ENCODE measurements around the gene TMA7.
"Not testable (repeated sequence)": the region's sequence is repeated elsewhere in the genome, so short reads cannot be mapped to it uniquely, and the experiment has no call there.

TMA7 gene

GRCh38 chr3:48482822-48483221 is 42.8 kb downstream of the TMA7 start:
- not testable (repeated sequence) for H3K27me3 ChIP-seq (ENCODE audit: insufficient read depth, poor library complexity, severe bottlenecking); H3K27ac ChIP-seq (replicated peaks); H3K4me3 ChIP-seq (replicated peaks; ENCODE audit: insufficient read depth, low read length); DNase-seq (ENCODE audit: low read depth in 1 of 2, low spot score in 1 of 2)

DNA sequence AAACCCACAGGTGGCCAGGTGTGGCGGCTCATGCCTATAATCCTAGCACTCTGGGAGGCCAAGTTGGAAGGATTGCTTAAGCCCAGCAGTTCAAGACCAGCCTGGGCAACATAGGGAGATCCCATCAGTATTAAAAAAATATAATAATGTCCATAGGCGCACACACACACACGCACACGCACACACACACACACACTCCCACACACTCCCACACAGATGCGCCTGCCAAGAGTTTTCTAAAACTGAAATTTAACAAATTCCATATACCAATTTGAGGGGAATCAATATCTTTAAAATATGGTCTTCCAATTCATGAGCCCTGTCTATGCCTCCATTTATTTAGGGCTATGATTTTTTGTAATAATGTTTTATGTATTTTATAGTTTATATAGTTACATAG is 46.9 kb downstream of the TMA7 start:
- Histone ChIP-seq H3K27ac (replicated peaks) (no peak overlapping the region), H3K27me3 (ENCODE audit: insufficient read depth, poor library complexity, severe bottlenecking) (no peaks in the 10 kb centered on the region), H3K4me3 (replicated peaks; ENCODE audit: insufficient read depth, low read length) (no peak overlapping the region)
- DNase-seq (ENCODE audit: low read depth in 1 of 2, low spot score in 1 of 2): no peak
- TF ChIP-seq, protein P1, sequence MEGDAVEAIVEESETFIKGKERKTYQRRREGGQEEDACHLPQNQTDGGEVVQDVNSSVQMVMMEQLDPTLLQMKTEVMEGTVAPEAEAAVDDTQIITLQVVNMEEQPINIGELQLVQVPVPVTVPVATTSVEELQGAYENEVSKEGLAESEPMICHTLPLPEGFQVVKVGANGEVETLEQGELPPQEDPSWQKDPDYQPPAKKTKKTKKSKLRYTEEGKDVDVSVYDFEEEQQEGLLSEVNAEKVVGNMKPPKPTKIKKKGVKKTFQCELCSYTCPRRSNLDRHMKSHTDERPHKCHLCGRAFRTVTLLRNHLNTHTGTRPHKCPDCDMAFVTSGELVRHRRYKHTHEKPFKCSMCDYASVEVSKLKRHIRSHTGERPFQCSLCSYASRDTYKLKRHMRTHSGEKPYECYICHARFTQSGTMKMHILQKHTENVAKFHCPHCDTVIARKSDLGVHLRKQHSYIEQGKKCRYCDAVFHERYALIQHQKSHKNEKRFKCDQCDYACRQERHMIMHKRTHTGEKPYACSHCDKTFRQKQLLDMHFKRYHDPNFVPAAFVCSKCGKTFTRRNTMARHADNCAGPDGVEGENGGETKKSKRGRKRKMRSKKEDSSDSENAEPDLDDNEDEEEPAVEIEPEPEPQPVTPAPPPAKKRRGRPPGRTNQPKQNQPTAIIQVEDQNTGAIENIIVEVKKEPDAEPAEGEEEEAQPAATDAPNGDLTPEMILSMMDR (IDR thresholded peaks at IDR 0.05; ENCODE audit: insufficient read depth, low read length): no peak
- TF ChIP-seq, protein P2, sequence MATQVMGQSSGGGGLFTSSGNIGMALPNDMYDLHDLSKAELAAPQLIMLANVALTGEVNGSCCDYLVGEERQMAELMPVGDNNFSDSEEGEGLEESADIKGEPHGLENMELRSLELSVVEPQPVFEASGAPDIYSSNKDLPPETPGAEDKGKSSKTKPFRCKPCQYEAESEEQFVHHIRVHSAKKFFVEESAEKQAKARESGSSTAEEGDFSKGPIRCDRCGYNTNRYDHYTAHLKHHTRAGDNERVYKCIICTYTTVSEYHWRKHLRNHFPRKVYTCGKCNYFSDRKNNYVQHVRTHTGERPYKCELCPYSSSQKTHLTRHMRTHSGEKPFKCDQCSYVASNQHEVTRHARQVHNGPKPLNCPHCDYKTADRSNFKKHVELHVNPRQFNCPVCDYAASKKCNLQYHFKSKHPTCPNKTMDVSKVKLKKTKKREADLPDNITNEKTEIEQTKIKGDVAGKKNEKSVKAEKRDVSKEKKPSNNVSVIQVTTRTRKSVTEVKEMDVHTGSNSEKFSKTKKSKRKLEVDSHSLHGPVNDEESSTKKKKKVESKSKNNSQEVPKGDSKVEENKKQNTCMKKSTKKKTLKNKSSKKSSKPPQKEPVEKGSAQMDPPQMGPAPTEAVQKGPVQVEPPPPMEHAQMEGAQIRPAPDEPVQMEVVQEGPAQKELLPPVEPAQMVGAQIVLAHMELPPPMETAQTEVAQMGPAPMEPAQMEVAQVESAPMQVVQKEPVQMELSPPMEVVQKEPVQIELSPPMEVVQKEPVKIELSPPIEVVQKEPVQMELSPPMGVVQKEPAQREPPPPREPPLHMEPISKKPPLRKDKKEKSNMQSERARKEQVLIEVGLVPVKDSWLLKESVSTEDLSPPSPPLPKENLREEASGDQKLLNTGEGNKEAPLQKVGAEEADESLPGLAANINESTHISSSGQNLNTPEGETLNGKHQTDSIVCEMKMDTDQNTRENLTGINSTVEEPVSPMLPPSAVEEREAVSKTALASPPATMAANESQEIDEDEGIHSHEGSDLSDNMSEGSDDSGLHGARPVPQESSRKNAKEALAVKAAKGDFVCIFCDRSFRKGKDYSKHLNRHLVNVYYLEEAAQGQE (IDR thresholded peaks at IDR 0.05; ENCODE audit: insufficient replicate concordance, low read depth): no peak
- TF ChIP-seq POLR2AphosphoS5 (IDR thresholded peaks at IDR 0.05; ENCODE audit: low read depth): no peak
- TF ChIP-seq SPI1 (IDR thresholded peaks at IDR 0.05; ENCODE audit: borderline replicate concordance, low read depth): no peak

DNA sequence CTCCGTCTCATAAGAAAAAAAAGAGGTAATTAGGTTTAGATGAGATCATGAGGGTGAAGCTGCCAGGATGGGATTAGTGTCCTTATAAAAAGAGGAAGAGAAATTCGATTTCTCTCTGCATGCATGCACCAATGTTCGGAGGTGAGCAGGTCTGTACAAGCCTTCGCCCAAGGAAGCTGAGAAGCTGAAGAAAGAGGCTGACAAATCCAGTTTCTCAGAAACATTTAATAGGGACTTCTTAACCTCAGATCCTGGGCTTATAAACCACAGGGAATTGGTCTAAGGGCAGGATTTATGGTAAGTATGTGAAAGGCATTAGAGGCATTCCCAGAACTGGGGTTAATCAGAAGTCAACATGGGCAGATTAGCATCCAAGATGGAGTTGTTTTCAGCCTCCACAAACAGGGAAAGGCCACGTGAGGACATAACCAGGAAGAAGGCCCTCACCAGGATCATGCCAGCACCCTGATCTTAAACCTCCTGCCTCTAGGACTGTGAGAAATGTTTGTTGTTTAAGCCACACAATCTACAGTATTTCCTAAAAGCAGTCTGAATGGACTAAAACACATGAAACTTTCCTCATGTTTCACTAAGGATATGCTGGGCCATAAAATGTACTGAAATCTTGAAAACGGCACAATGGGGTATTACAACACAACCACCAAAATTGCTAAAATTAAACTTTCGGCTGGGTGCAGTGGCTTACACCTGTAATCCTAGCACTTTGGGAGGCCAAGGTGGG is 52.6 kb downstream of the TMA7 start:
- no peaks in the 10 kb centered on the region for H3K27me3 ChIP-seq (ENCODE audit: insufficient read depth, poor library complexity, severe bottlenecking)
- H3K27ac ChIP-seq (replicated peaks): no peak overlapping the region
- H3K4me3 ChIP-seq (replicated peaks; ENCODE audit: insufficient read depth, low read length): no peak overlapping the region
- TF ChIP-seq POLR2AphosphoS5 (IDR thresholded peaks at IDR 0.05; ENCODE audit: low read depth): no peak
- TF ChIP-seq, protein P1 (IDR thresholded peaks at IDR 0.05; ENCODE audit: insufficient read depth, low read length): no peak
- peak; percentile 97 for TF ChIP-seq SPI1 (IDR thresholded peaks at IDR 0.05; ENCODE audit: borderline replicate concordance, low read depth)
- TF ChIP-seq, protein P2 (IDR thresholded peaks at IDR 0.05; ENCODE audit: insufficient replicate concordance, low read depth): no peak
- no peak for TF ChIP-seq GABPA (IDR thresholded peaks at IDR 0.05; ENCODE audit: low read depth)
- DNase-seq (ENCODE audit: low read depth in 1 of 2, low spot score in 1 of 2): peak in 1 of 2 experiments; percentile 56

GRCh38 chr3:48493203-48493501 is 53.1 kb downstream of the TMA7 start:
- Histone ChIP-seq H3K4me3 (replicated peaks; ENCODE audit: insufficient read depth, low read length) (no peak overlapping the region), H3K27me3 (ENCODE audit: insufficient read depth, poor library complexity, severe bottlenecking) (no peaks in the 10 kb centered on the region), H3K27ac (replicated peaks) (no peak overlapping the region)
- no peak for DNase-seq (ENCODE audit: low read depth in 1 of 2, low spot score in 1 of 2)
- TF ChIP-seq POLR2AphosphoS5 (IDR thresholded peaks at IDR 0.05; ENCODE audit: low read depth) (no peak), SPI1 (IDR thresholded peaks at IDR 0.05; ENCODE audit: borderline replicate concordance, low read depth) (no peak), GABPA (IDR thresholded peaks at IDR 0.05; ENCODE audit: low read depth) (no peak)
- TF ChIP-seq, protein P1 (IDR thresholded peaks at IDR 0.05; ENCODE audit: insufficient read depth, low read length): no peak
- TF ChIP-seq, protein P2 (IDR thresholded peaks at IDR 0.05; ENCODE audit: insufficient replicate concordance, low read depth): no peak

All from HL-60 (cell line).